SK-N-SH (cell line): ENCODE data around the gene EBF4. TPM values are rescaled to one million over a fixed set of nuclear protein-coding genes. Genes with fewer than 3 reads are reported as not detected.

ENCODE experiments used
- CTCF ChIA-PET: fragments of 300-600, 350-600 bp; formaldehyde crosslinking; extraction: SDS; loops from one replicate; lab custom pipeline; 2021; lab: Yijun Ruan, JAX
- POLR2A ChIA-PET: fragments of 350-600 bp; sonication (Branson Sonifier 250); formaldehyde crosslinking; extraction: SDS; loops from one replicate; lab custom pipeline; 2020; ENCODE audit warnings: antibody characterized with exemption, inconsistent platforms; lab: Yijun Ruan, JAX
- DNase-seq: peaks from one replicate; pipeline ENCODE4 v3.0.0; 2012
- H2AFZ ChIP-seq: fragments of 200-600 bp; sonication (generic); 2 replicates; pipeline ENCODE4 v1.8.1; 2016; ENCODE audit warnings: antibody characterized with exemption, mild to moderate bottlenecking, low read depth
- H3F3A ChIP-seq: fragments of 200-600 bp; sonication (generic); replicated peaks from 2 replicates; pipeline ENCODE3; 2016; ENCODE audit warnings: antibody characterized with exemption, mild to moderate bottlenecking; ENCODE audit not compliant: insufficient read depth
- H3K27ac ChIP-seq, 2 experiments: fragments of 200-500 bp in 1 of 2; fragments of 200-600 bp in 1 of 2; sonication (Bioruptor generic) in 1 of 2; sonication (generic), shearing (Covaris generic) in 1 of 2; 2 replicates each; pipeline versions ENCODE4 v1.5.1 to v1.6.1; 2014 to 2016; ENCODE audit warnings: low read depth in 2 of 2, inconsistent platforms in 1 of 2, low read length in 1 of 2, mild to moderate bottlenecking in 1 of 2, mixed read lengths in 1 of 2
- H3K27me3 ChIP-seq: fragments of 200-600 bp; sonication (generic), shearing (Covaris generic); 2 replicates; pipeline ENCODE4 v1.6.1; 2016; ENCODE audit warnings: mixed run types; ENCODE audit not compliant: insufficient read depth
- H3K36me3 ChIP-seq, 2 experiments: fragments of 200-500 bp in 1 of 2; fragments of 200-600 bp in 1 of 2; sonication (Bioruptor generic) in 1 of 2; sonication (generic) in 1 of 2; replicated peaks in 1 of 2; 2 replicates each; pipeline versions ENCODE3 to v1.5.1; 2014 to 2016; ENCODE audit warnings: low read length in 1 of 2, mild to moderate bottlenecking in 1 of 2; ENCODE audit not compliant: insufficient read depth in 2 of 2, control insufficient read depth in 1 of 2
- H3K4me1 ChIP-seq, 2 experiments: fragments of 200-500 bp in 1 of 2; fragments of 200-600 bp in 1 of 2; sonication (Bioruptor generic) in 1 of 2; sonication (generic), shearing (Covaris generic) in 1 of 2; 2 replicates each; pipeline versions ENCODE4 v1.5.1 to v1.6.1; 2014 to 2016; ENCODE audit warnings: low read depth in 1 of 2, low read length in 1 of 2, mixed run types in 1 of 2; ENCODE audit not compliant: insufficient read depth in 2 of 2, control insufficient read depth in 1 of 2
- H3K4me2 ChIP-seq: fragments of 200-600 bp; sonication (generic), shearing (Covaris generic); 2 replicates; pipeline ENCODE4 v1.6.1; 2017; ENCODE audit warnings: mixed run types
- H3K4me3 ChIP-seq, 2 experiments: fragments of 200-500 bp in 1 of 2; fragments of 200-600 bp in 1 of 2; sonication (Bioruptor generic) in 1 of 2; sonication (generic), shearing (Covaris generic) in 1 of 2; 2 replicates each; pipeline versions ENCODE4 v1.5.1 to v1.8.1; 2014 to 2016; ENCODE audit warnings: low read depth in 2 of 2, inconsistent platforms in 1 of 2, low read length in 1 of 2, mild to moderate bottlenecking in 1 of 2, mixed read lengths in 1 of 2, moderate library complexity in 1 of 2
- H3K79me2 ChIP-seq: fragments of 200-600 bp; sonication (generic); 2 replicates; pipeline ENCODE4 v1.8.1; 2017; ENCODE audit warnings: mild to moderate bottlenecking; ENCODE audit not compliant: insufficient read depth
- H3K9ac ChIP-seq: fragments of 200-600 bp; sonication (generic); 2 replicates; pipeline ENCODE4 v1.6.1; 2017; ENCODE audit warnings: mixed run types
- H3K9me2 ChIP-seq: fragments of 200-600 bp; sonication (generic); 2 replicates; pipeline ENCODE4 v1.6.1; 2017; ENCODE audit warnings: mixed run types
- H3K9me3 ChIP-seq: fragments of 200-600 bp; sonication (generic); 2 replicates; pipeline ENCODE4 v1.6.1; 2017; ENCODE audit warnings: mixed run types, mild to moderate bottlenecking, moderate library complexity
- H4K20me1 ChIP-seq: fragments of 200-600 bp; sonication (generic); 2 replicates; pipeline ENCODE4 v1.6.1; 2017; ENCODE audit warnings: mild to moderate bottlenecking, mixed run types; ENCODE audit not compliant: insufficient read depth
- ELF1 ChIP-seq: IDR thresholded peaks from 2 replicates; pipeline ENCODE4 v1.4.0; 2012
- EP300 ChIP-seq, 2 experiments: IDR thresholded peaks; 2 replicates each; pipeline versions ENCODE4 v1.4.0 to v1.6.1; 2012; ENCODE audit warnings: borderline replicate concordance in 1 of 2, low read depth in 1 of 2, low read length in 1 of 2
- FOSL2 ChIP-seq: IDR thresholded peaks from 2 replicates; pipeline ENCODE4 v1.4.0; 2012; ENCODE audit warnings: low read depth, mild to moderate bottlenecking, moderate library complexity, borderline replicate concordance
- JUND ChIP-seq: IDR thresholded peaks from 2 replicates; pipeline ENCODE4 v1.4.0; 2012
- MAX ChIP-seq: IDR thresholded peaks from 2 replicates; pipeline ENCODE4 v1.4.0; 2012; ENCODE audit warnings: low read depth
- MXI1 ChIP-seq: IDR thresholded peaks from 2 replicates; pipeline ENCODE4 v1.6.1; 2012; ENCODE audit warnings: mild to moderate bottlenecking, low read depth, low read length, improper control_type of control experiment
- NFIC ChIP-seq: IDR thresholded peaks from 2 replicates; pipeline ENCODE4 v1.4.0; 2012; ENCODE audit warnings: borderline replicate concordance
- PBX3 ChIP-seq: IDR thresholded peaks from 2 replicates; pipeline ENCODE4; 2012
- POLR2AphosphoS5 ChIP-seq: IDR thresholded peaks from 2 replicates; pipeline ENCODE4 v1.6.1; 2012; ENCODE audit warnings: low read depth, low read length
- REST ChIP-seq: IDR thresholded peaks from 2 replicates; pipeline ENCODE4 v1.6.1; 2012; ENCODE audit warnings: mild to moderate bottlenecking, low read depth, low read length, moderate library complexity
- SIN3A ChIP-seq: IDR thresholded peaks from 2 replicates; pipeline ENCODE4 v1.6.1; 2012; ENCODE audit warnings: low read depth, mild to moderate bottlenecking, low read length, moderate library complexity, borderline replicate concordance
- SMC3 ChIP-seq: IDR thresholded peaks from 2 replicates; pipeline ENCODE4 v1.6.1; 2012; ENCODE audit warnings: low read depth, low read length, improper control_type of control experiment
- TAF1 ChIP-seq: IDR thresholded peaks from 2 replicates; pipeline ENCODE4 v1.6.1; 2012; ENCODE audit warnings: low read depth, mild to moderate bottlenecking, low read length, moderate library complexity, borderline replicate concordance
- TEAD4 ChIP-seq: IDR thresholded peaks from 2 replicates; pipeline ENCODE4 v1.4.0; 2012; ENCODE audit warnings: mild to moderate bottlenecking, borderline replicate concordance; ENCODE audit not compliant: insufficient read depth
- YY1 ChIP-seq: IDR thresholded peaks from 2 replicates; pipeline ENCODE4 v1.4.0; 2012; ENCODE audit warnings: low read depth, mild to moderate bottlenecking
- WGBS: methylation state at CpG from one replicate; pipeline ENCODE4 v1.1.6; 2017; ENCODE audit warnings: low lambda C conversion rate; 5-methylcytosine and 5-hydroxymethylcytosine counted together
- polyA plus RNA-seq, 3 experiments: library from polyadenylated mRNA; depleted of rRNA; stranded (reverse); fragments of >200 nt; gene quantifications; 2 replicates each; pipeline ENCODE4 v1.2.3, GENCODE V29; 2012

Gene EBF4
- polyA plus RNA-seq, 1 of the 3 experiments (the other 2 are of a cell fraction) = 20.6 TPM

GRCh38 chr20:2794866-2795447 is 102.4 kb downstream of the EBF4 start (continued):
- no peak for TF ChIP-seq REST
- no peak for TF ChIP-seq MXI1
- TF ChIP-seq MAX = no peak
- no peak for TF ChIP-seq ELF1
- no peak for TF ChIP-seq TEAD4
- TF ChIP-seq SMC3 = no peak
- TF ChIP-seq, all 33 proteins: peak for 0

GRCh38 chr20:2795451-2795850 is 102.9 kb downstream of the EBF4 start:
- no peaks in the 10 kb centered on the region for H3K9me3 ChIP-seq
- no peaks in the 10 kb centered on the region for H4K20me1 ChIP-seq
- no peak overlapping the region for H3K4me3 ChIP-seq
- peaks cover 0 to 8% of the 10 kb centered on the region in 2 experiments; a peak in 1 of 4 replicates for H3K4me1 ChIP-seq
- H3K36me3 ChIP-seq = peaks cover 0 to 19% of the 10 kb centered on the region in 2 experiments
- CTCF ChIA-PET = interaction anchor here (1.2 to 3.3 kb wide), 2 partner anchors 77 to 205 kb away, joined by 4 to 9 read pairs; no protein-coding TSS in a partner anchor
- H3K27ac ChIP-seq = no peak overlapping the region; a peak in 1 of 4 replicates
- POLR2A ChIA-PET = no interaction called here
- no peaks in the 10 kb centered on the region for H3K27me3 ChIP-seq
- H3K9ac ChIP-seq = no peak overlapping the region
- no peak for DNase-seq
- H3F3A ChIP-seq = no peaks in the 10 kb centered on the region
- no peaks in the 10 kb centered on the region for H3K79me2 ChIP-seq
- no peaks in the 10 kb centered on the region for H3K9me2 ChIP-seq
- H2AFZ ChIP-seq = no peak overlapping the region
- no peak for TF ChIP-seq YY1
- no peak for TF ChIP-seq EP300 (IDR thresholded peaks at IDR 0.05; ENCODE audit: borderline replicate concordance in 1 of 2, low read depth in 1 of 2, low read length in 1 of 2)
- no peak for TF ChIP-seq TAF1
- no peak for TF ChIP-seq NFIC
- no peak for TF ChIP-seq FOSL2
- no peak for TF ChIP-seq MAX
- no peak for TF ChIP-seq PBX3
- TF ChIP-seq SMC3 = no peak
- no peak for TF ChIP-seq SIN3A
- TF ChIP-seq REST = no peak
- no peak for TF ChIP-seq POLR2AphosphoS5
- TF ChIP-seq TEAD4 = no peak
- no peak for TF ChIP-seq JUND
- no peak overlapping the region for H3K4me2 ChIP-seq
- WGBS = 77% methylated on average over 18 of the region's 24 CpGs
